ENCODE data around the gene YTHDF1.
"Not testable (repeated sequence)": the region's sequence is repeated elsewhere in the genome, so short reads cannot be mapped to it uniquely, and the experiment has no call there.

Gene YTHDF1

GRCh38 chr20:63257629-63258028 is 41.7 kb upstream of the YTHDF1 start:
- H3K27me3 ChIP-seq (ENCODE audit: control insufficient read depth in 1 of 2, insufficient read depth in 2 of 2, low read length in 2 of 2), result peaks cover 26 to 52% of the 10 kb centered on the region in 2 donors

GRCh38 chr20:63256954-63257353 is 41.0 kb upstream of the YTHDF1 start:
- no peaks in the 10 kb centered on the region for H3K9me3 ChIP-seq (ENCODE audit: control insufficient read depth in 1 of 2, low read length in 2 of 2)
- no peaks in the 10 kb centered on the region for H3K4me1 ChIP-seq (ENCODE audit: control insufficient read depth in 1 of 2, insufficient read depth in 2 of 2, low read length in 2 of 2)
- H3K9ac ChIP-seq (ENCODE audit: low read depth in 1 of 2, low read length in 2 of 2), result no peak overlapping the region
- no peaks in the 10 kb centered on the region for H3K36me3 ChIP-seq (ENCODE audit: control insufficient read depth in 1 of 2, insufficient read depth in 2 of 2, low read length in 2 of 2)
- no peak overlapping the region for H3K4me3 ChIP-seq (ENCODE audit: low read depth in 1 of 2, low read length in 2 of 2)
- peaks cover 32 to 53% of the 10 kb centered on the region in 2 donors for H3K27me3 ChIP-seq (ENCODE audit: control insufficient read depth in 1 of 2, insufficient read depth in 2 of 2, low read length in 2 of 2)
- H3K27ac ChIP-seq (ENCODE audit: low read depth, low read length), result no peak overlapping the region

More at GRCh38 chr20:63257629-63258028, 41.7 kb upstream of the YTHDF1 start:
- Histone ChIP-seq H3K9ac (ENCODE audit: low read depth in 1 of 2, low read length in 2 of 2) (no peak overlapping the region), H3K9me3 (ENCODE audit: control insufficient read depth in 1 of 2, low read length in 2 of 2) (no peaks in the 10 kb centered on the region), H3K27ac (ENCODE audit: low read depth, low read length) (no peak overlapping the region), H3K4me1 (ENCODE audit: control insufficient read depth in 1 of 2, insufficient read depth in 2 of 2, low read length in 2 of 2) (no peaks in the 10 kb centered on the region), H3K4me3 (ENCODE audit: low read depth in 1 of 2, low read length in 2 of 2) (no peak overlapping the region), H3K36me3 (ENCODE audit: control insufficient read depth in 1 of 2, insufficient read depth in 2 of 2, low read length in 2 of 2) (no peaks in the 10 kb centered on the region)

GRCh38 chr20:63255931-63256704 is 40.2 kb upstream of the YTHDF1 start:
- no peak overlapping the region for H3K27ac ChIP-seq (ENCODE audit: low read depth, low read length)
- no peak overlapping the region for H3K9ac ChIP-seq (ENCODE audit: low read depth in 1 of 2, low read length in 2 of 2)
- no peaks in the 10 kb centered on the region for H3K36me3 ChIP-seq (ENCODE audit: control insufficient read depth in 1 of 2, insufficient read depth in 2 of 2, low read length in 2 of 2)
- H3K4me1 ChIP-seq (ENCODE audit: control insufficient read depth in 1 of 2, insufficient read depth in 2 of 2, low read length in 2 of 2), result no peaks in the 10 kb centered on the region
- no peak overlapping the region for H3K4me3 ChIP-seq (ENCODE audit: low read depth in 1 of 2, low read length in 2 of 2)
- peaks cover 34 to 49% of the 10 kb centered on the region in 2 donors for H3K27me3 ChIP-seq (ENCODE audit: control insufficient read depth in 1 of 2, insufficient read depth in 2 of 2, low read length in 2 of 2)
- no peaks in the 10 kb centered on the region for H3K9me3 ChIP-seq (ENCODE audit: control insufficient read depth in 1 of 2, low read length in 2 of 2)

GRCh38 chr20:63254606-63255384 is 38.9 kb upstream of the YTHDF1 start:
- H3K9ac ChIP-seq (ENCODE audit: low read depth in 1 of 2, low read length in 2 of 2), result no peak overlapping the region
- H3K36me3 ChIP-seq (ENCODE audit: control insufficient read depth in 1 of 2, insufficient read depth in 2 of 2, low read length in 2 of 2), result no peaks in the 10 kb centered on the region
- H3K4me1 ChIP-seq (ENCODE audit: control insufficient read depth in 1 of 2, insufficient read depth in 2 of 2, low read length in 2 of 2), result no peaks in the 10 kb centered on the region
- no peak overlapping the region for H3K27ac ChIP-seq (ENCODE audit: low read depth, low read length)
- H3K27me3 ChIP-seq (ENCODE audit: control insufficient read depth in 1 of 2, insufficient read depth in 2 of 2, low read length in 2 of 2), result peaks cover 34 to 49% of the 10 kb centered on the region in 2 donors
- no peaks in the 10 kb centered on the region for H3K9me3 ChIP-seq (ENCODE audit: control insufficient read depth in 1 of 2, low read length in 2 of 2)
- H3K4me3 ChIP-seq (ENCODE audit: low read depth in 1 of 2, low read length in 2 of 2), result no peak overlapping the region

- Histone ChIP-seq H3K36me3 (ENCODE audit: control insufficient read depth in 1 of 2, insufficient read depth in 2 of 2, low read length in 2 of 2) (no peaks in the 10 kb centered on the region), H3K4me3 (ENCODE audit: low read depth in 1 of 2, low read length in 2 of 2) (no peak within 1 kb of the TSS), H3K9me3 (ENCODE audit: control insufficient read depth in 1 of 2, low read length in 2 of 2) (no peaks in the 10 kb centered on the region), H3K27me3 (ENCODE audit: control insufficient read depth in 1 of 2, insufficient read depth in 2 of 2, low read length in 2 of 2) (peaks cover 34 to 45% of the 10 kb centered on the region in 2 donors), H3K9ac (ENCODE audit: low read depth in 1 of 2, low read length in 2 of 2) (no peak within 1 kb of the TSS), H3K27ac (ENCODE audit: low read depth, low read length) (no peak within 1 kb of the TSS), H3K4me1 (ENCODE audit: control insufficient read depth in 1 of 2, insufficient read depth in 2 of 2, low read length in 2 of 2) (no peaks in the 10 kb centered on the region)
These were observed 38.3 kb upstream of the YTHDF1 start, which contains the start of gene NKAIN4 for GRCh38 chr20:63254232-63254605. Gene NKAIN4 (minus strand): TSS chr20:63254463. CDS start chr20:63254450, 13 bp downstream.

- Histone ChIP-seq H3K27me3 (ENCODE audit: control insufficient read depth in 1 of 2, insufficient read depth in 2 of 2, low read length in 2 of 2) (peaks cover 34 to 41% of the 10 kb centered on the region in 2 donors), H3K9ac (ENCODE audit: low read depth in 1 of 2, low read length in 2 of 2) (no peak overlapping the region), H3K36me3 (ENCODE audit: control insufficient read depth in 1 of 2, insufficient read depth in 2 of 2, low read length in 2 of 2) (no peaks in the 10 kb centered on the region), H3K27ac (ENCODE audit: low read depth, low read length) (no peak overlapping the region), H3K9me3 (ENCODE audit: control insufficient read depth in 1 of 2, low read length in 2 of 2) (no peaks in the 10 kb centered on the region), H3K4me3 (ENCODE audit: low read depth in 1 of 2, low read length in 2 of 2) (no peak overlapping the region), H3K4me1 (ENCODE audit: control insufficient read depth in 1 of 2, insufficient read depth in 2 of 2, low read length in 2 of 2) (no peaks in the 10 kb centered on the region)
These were observed 37.7 kb upstream of the YTHDF1 start for GRCh38 chr20:63253438-63254231.

- H3K4me3 ChIP-seq (ENCODE audit: low read depth in 1 of 2, low read length in 2 of 2), result no peak overlapping the region
- no peaks in the 10 kb centered on the region for H3K4me1 ChIP-seq (ENCODE audit: control insufficient read depth in 1 of 2, insufficient read depth in 2 of 2, low read length in 2 of 2)
- H3K36me3 ChIP-seq (ENCODE audit: control insufficient read depth in 1 of 2, insufficient read depth in 2 of 2, low read length in 2 of 2), result no peaks in the 10 kb centered on the region
- H3K9me3 ChIP-seq (ENCODE audit: control insufficient read depth in 1 of 2, low read length in 2 of 2), result no peaks in the 10 kb centered on the region
- H3K9ac ChIP-seq (ENCODE audit: low read depth in 1 of 2, low read length in 2 of 2), result no peak overlapping the region
- H3K27me3 ChIP-seq (ENCODE audit: control insufficient read depth in 1 of 2, insufficient read depth in 2 of 2, low read length in 2 of 2), result peaks cover 38 to 42% of the 10 kb centered on the region in 2 donors
- H3K27ac ChIP-seq (ENCODE audit: low read depth, low read length), result no peak overlapping the region
These were observed 37.1 kb upstream of the YTHDF1 start for GRCh38 chr20:63253065-63253437.

GRCh38 chr20:63252284-63252711 is 36.4 kb upstream of the YTHDF1 start:
- H3K27ac ChIP-seq (ENCODE audit: low read depth, low read length), result no peak overlapping the region
- no peak overlapping the region for H3K4me3 ChIP-seq (ENCODE audit: low read depth in 1 of 2, low read length in 2 of 2)
- no peaks in the 10 kb centered on the region for H3K4me1 ChIP-seq (ENCODE audit: control insufficient read depth in 1 of 2, insufficient read depth in 2 of 2, low read length in 2 of 2)

GRCh38 chr20:63251350-63251749 is 35.4 kb upstream of the YTHDF1 start:
- H3K36me3 ChIP-seq (ENCODE audit: control insufficient read depth in 1 of 2, insufficient read depth in 2 of 2, low read length in 2 of 2); H3K9ac ChIP-seq (ENCODE audit: low read depth in 1 of 2, low read length in 2 of 2); H3K9me3 ChIP-seq (ENCODE audit: control insufficient read depth in 1 of 2, low read length in 2 of 2); H3K4me1 ChIP-seq (ENCODE audit: control insufficient read depth in 1 of 2, insufficient read depth in 2 of 2, low read length in 2 of 2); H3K27ac ChIP-seq (ENCODE audit: low read depth, low read length); H3K4me3 ChIP-seq (ENCODE audit: low read depth in 1 of 2, low read length in 2 of 2): not testable (repeated sequence)
- peaks cover 41 to 42% of the 10 kb centered on the region in 2 donors for H3K27me3 ChIP-seq (ENCODE audit: control insufficient read depth in 1 of 2, insufficient read depth in 2 of 2, low read length in 2 of 2)

More at GRCh38 chr20:63252284-63252711, 36.4 kb upstream of the YTHDF1 start:
- peaks cover 44 to 45% of the 10 kb centered on the region in 2 donors for H3K27me3 ChIP-seq (ENCODE audit: control insufficient read depth in 1 of 2, insufficient read depth in 2 of 2, low read length in 2 of 2)
- no peak overlapping the region for H3K9ac ChIP-seq (ENCODE audit: low read depth in 1 of 2, low read length in 2 of 2)
- no peaks in the 10 kb centered on the region for H3K9me3 ChIP-seq (ENCODE audit: control insufficient read depth in 1 of 2, low read length in 2 of 2)
- H3K36me3 ChIP-seq (ENCODE audit: control insufficient read depth in 1 of 2, insufficient read depth in 2 of 2, low read length in 2 of 2), result no peaks in the 10 kb centered on the region
